HG03159 (cell line): ENCODE results near the gene COPS7A.
A peak's percentile ranks its signal among the peaks of the same experiment; 100 is the strongest.

Experiments
- ATAC-seq: cut with Tn5 transposase; IDR thresholded peaks from one replicate; pipeline ENCODE4 v1.9.1; 2021; ENCODE audit warnings: mild to moderate bottlenecking, moderate library complexity; ENCODE audit not compliant: unreplicated experiment

COPS7A gene

DNA sequence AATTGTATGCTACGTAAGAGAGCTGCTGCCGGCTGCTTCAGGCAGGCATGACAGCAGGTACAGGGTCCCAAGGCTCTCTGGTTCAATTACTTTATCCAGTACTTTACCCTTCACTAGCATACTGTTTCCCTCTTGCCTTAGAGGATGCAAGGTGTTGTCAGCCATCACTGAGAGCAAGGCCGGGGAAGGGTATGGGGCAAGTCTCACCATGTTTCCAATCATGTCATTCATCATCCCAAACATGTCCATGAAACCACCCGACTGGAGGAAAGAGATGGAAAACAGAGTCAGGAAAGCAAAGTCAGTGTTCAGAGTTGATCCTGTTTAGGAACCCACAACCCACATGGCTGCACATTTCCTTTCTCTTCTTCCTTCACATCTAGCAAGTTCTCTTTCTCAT, 26.7 kb downstream of the COPS7A start:
- no peak for ATAC-seq

DNA sequence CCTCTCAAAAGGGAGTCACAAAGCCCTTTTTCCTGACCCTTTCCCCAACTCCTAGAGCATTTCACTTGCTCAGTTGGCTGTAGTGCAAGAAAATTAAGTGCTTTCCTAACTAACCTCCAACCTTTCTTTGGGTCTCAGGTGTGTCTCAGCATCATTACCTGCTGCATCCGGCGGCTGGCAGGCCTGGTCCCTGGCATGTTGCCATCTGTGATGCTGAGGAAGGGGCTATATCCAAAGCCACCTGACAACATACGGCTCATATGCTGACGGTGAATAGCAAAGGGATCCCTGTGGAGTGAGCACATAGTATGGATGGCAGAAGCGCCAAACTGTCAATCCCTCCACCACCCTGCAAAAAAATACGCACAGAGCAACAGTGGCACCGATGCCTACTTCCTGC, 27.9 kb downstream of the COPS7A start:
- ATAC-seq, result no peak

DNA sequence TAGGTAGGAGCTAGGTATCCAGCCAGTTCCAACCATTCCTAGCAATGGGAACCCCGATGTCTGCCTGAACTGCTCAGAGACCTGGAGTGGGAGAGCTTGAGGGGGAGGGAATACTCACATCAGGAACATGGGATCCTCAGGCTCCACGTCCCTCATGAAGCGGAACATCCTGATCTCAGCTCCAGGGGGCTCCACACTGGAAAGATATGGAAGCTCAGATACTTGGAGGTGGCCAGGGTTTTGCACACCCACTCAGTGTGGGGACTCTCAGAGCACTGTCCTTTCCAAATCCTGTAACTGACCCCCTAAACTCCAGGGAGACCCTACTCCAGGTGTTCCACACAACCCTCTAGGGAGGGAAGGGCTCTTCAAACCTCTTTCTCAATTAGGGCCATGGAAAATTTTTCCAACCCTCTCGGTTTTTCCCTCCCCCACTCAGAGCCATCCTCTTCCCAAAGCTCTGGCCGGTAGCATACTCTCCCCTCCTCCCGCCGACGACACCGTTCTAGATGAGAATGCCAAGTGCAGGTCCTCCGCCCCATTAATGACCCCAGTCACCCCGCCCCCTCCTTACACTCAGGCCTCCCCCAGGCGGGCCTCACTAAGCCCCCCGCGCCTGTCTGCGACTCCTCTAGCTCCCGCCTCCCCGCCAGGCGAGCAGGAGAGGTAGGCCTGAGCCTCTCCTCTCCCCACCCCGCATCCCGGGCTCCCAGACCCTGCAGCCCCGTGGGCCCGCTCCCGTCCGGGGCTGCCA, 28.5 kb downstream of the COPS7A start:
- no peak for ATAC-seq

DNA sequence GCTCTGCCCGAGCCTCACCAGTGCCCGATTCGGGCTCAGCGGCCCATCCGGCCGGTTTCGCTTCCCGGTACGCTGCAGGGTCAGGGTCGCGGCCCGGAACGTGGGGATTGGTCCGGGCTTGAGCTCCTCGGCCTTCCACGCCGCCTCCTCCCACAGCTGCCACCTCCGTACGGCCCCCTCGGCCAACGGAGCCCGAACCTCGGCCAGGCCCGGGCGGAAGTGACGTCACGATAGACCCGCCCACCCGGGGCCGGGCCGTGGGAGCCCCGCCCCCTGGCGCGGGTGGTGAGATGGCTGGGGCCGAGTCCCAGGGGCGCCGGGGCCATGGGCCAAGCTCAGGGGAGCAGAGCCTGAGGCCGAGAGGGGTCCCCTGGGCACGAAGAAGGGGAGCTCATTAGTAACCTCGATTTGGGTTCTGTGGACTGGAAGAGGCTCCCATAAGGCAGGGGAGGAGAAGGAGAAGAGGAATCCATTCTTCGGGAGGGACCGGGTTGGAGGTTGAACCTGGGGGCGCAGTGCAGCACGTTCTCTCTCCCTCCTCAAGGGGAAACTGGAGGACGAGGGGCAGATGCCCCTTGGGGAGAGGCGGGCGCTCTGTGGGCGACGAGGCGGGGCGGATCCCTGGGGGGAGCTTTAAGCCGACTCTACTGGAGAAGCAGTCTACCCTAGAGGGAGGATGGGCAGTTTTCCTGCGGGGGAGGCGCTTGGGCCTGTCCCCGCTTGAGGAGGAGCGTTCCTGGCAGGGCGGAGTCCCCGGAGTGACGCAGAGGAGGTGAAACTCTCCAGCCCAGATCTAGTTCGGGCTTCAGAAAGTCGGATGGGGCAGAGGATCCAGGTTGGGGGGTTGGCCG, 29.3 kb downstream of the COPS7A start, which contains the start of gene MLF2:
MLF2 (minus strand) TSS at position 221 of the 851 bp plus-strand sequence. CDS start 807 bp downstream, outside the sequence.
- ATAC-seq, result peak; percentile 91

DNA sequence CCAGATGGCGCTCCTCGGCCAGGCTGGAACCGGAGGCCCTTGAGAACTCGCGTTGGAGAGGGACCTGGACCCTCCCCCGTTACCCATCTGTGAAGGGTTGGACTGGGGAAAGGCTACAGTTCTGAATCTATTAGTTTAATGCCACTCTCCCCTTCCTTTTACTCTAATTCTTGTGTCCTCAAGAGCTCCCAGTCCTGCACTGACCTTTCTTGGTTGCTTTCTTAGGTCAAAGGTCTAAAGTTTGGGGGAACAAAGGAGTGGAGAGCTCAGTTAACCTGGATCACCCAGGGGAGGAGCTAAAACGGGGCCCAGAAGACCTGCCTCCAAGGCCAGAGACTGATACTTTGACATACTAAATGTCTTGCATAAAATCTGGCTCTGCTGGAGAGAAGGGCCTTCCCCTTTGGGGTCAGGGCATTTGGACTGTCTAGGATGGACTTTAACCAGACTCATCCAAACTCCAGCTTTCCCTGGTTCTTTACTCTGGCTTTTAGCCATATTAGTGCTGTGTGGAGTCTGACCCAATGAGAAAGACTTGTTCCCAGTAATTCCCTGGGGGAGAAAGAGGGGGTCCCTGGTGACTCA, 30.0 kb downstream of the COPS7A start:
- no peak for ATAC-seq

DNA sequence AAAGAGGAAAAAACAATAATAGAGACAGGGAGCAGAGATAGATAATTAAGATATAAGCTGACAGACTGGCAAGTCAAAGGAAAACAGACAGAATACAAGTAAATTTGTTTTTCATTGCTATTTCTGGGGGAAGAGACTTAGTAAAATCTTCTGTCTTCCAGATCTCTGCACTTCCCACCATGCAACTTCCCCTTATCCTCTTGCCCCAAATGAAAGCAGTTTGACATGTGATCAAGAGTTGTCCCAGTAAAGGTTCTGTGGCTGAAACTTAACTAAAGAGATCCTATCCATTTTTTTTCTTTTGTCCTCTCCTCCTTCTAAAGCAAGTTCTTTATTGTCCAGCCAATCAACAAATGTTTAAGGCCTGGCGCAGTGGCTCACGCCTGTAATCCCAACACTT, 30.6 kb downstream of the COPS7A start:
- no peak for ATAC-seq

DNA sequence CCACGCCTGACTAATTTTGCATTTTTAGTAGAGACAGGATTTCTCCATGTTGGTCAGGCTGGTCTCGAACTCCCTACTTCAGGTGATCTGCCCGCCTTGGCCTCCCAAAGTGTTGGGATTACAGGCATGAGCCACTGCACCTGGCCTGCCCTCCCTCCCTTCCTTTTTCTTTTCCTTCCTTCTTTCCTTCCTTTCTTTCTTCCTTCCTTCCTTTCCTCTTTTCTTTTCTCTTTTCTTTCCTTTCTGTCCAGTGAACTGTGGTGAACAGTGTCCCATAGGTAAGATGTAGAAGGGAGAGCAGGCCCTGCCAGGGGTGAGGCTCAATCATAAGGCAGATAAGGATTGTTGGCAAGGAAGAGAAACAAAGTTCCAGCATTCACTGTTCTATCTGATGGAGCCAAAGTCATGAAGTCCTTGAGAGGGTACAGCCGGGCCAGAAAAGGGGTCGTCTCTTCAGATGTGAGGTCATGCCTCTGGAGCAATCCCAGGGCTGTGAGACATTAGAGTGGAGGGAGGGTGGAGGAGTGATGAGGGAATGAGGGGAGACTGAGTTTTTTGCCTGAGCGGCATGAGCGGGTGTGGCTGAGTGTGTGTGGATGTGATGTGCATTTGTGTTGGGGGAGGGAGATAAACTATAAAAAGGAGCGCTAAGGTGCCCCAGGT, 33.3 kb downstream of the COPS7A start:
- no peak for ATAC-seq

DNA sequence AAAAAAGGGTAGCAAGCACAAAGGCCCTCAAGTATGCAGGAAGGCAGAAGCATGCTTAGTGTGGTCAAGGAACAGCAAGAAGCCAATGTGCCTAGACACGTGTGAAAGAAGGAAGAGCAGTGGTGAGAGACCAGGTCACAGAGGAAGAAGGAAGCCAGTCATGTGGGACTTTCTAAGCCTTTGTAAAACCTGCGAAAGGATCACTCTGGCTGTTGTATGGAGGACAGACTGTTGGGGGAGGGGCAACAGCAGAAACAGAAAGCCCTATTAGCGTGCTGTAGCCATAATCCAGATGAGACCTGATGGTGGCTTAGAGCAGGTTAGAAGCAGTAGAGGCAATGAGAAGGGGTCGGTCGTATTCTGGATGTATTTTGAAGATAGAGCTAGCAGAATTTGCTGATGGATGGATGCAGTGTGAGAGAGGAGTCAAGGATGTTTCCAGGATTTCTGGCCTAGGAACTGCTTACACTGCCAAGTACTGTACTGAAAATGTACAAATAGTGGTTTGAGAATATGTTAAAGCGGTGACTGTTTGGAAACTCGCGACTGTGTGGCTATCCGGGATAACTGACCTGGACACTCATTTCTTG, 34.8 kb downstream of the COPS7A start:
- no peak for ATAC-seq

DNA sequence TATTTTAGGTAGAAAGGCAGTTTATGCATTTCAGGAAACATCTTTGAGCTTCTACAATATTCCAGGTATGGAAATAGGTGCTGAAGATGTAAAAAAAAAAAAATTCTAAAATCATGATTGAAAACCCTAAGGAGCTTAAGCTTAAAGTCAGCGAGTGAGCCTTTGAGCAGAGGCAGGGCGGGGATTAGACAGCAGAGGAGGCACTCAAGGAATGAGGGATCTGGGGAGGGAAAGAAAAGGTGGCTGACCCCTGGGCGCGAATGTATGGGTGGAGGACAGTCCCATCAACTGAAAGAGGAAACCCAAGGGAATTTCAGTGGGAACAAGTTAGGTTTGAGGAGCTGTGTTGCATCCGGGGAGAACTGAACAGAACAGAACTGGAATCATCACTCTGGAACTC, 35.9 kb downstream of the COPS7A start:
- no peak for ATAC-seq

DNA sequence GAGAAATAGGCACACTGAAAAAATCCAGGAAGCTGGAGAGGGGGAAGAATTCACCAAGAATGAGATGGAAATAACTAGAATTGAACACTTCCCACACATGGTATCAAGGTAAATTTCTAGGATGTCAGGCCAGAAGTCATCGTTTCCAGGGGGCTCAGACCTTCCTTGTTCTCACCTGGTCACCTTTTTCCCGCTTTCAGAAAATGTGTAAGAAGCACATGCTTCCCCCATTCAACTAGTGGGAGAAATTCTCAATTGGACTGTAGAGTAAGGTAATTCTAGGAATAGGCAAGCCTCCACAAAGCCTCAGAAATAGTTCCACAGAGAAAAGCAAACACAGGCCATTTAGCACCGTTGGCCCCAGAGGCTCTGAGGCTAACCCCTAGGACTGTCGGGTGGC, 39.5 kb downstream of the COPS7A start:
- no peak for ATAC-seq

DNA sequence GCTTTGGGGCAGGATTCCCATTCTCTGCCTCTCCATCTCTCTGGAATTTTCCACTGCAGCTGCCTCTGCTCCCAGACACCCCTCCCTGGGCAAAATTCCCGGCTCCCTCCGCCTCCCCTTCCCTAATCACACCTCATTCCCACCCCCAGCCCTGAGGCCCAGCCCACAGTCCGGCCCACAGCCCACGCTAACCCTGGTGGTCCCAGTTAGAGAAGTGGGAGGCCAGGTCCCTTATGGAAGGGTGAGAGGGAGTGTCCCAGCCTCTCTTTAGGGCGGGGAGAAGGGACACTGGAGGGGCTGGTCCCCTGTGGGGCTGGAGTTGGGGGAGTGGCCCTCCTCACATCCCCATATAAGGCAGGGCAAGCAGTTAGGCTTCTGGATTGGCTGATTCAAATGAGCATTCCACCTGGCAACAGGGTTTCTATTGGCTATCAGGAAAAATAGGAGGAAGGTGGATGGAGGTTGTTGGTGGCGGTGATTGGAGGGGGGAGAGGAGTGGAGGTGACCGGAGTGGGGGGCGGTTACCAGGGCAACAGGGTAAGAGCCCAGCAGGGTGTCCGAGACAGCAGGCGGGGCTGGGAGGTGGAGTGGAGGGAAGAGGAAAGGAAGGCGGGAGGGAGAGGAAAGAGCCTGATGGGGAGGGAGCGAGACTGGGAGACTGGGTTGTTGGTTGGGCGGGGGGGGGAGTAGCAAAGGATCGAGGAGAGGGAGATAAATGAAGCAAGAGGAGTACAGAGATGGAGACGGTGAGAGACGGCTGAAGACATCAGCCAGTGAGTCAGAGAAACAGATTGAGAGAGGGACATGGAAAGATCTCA, 40.4 kb downstream of the COPS7A start:
- peak; percentile 82 for ATAC-seq

DNA sequence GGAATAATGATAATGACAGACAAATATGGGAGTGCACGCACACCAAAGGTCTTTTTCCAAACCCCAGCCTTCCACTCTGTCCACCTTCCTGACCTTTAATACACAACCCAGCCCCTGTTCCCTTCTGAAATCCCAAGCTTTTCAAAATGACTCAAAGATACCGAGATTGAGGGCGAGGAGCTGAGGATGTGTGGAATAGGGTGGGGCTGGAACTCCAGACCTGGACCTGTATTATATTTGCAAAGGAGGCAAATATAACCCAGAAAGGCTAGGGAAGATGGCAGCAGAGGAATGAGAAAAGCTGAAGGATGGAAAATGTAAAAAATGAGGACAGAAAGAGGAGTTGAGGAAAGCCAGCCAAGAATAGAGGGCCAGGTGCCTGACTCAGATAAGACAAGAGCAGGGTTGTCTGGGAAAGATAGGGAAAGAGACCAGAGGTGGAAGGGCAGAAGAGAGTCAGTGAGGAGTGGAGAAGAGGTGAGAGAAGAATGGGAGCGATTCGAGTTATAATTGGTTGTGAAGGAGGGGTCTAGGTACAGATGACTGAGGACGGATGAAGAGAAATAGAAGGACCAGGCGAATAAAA, 41.3 kb downstream of the COPS7A start:
- no peak for ATAC-seq

DNA sequence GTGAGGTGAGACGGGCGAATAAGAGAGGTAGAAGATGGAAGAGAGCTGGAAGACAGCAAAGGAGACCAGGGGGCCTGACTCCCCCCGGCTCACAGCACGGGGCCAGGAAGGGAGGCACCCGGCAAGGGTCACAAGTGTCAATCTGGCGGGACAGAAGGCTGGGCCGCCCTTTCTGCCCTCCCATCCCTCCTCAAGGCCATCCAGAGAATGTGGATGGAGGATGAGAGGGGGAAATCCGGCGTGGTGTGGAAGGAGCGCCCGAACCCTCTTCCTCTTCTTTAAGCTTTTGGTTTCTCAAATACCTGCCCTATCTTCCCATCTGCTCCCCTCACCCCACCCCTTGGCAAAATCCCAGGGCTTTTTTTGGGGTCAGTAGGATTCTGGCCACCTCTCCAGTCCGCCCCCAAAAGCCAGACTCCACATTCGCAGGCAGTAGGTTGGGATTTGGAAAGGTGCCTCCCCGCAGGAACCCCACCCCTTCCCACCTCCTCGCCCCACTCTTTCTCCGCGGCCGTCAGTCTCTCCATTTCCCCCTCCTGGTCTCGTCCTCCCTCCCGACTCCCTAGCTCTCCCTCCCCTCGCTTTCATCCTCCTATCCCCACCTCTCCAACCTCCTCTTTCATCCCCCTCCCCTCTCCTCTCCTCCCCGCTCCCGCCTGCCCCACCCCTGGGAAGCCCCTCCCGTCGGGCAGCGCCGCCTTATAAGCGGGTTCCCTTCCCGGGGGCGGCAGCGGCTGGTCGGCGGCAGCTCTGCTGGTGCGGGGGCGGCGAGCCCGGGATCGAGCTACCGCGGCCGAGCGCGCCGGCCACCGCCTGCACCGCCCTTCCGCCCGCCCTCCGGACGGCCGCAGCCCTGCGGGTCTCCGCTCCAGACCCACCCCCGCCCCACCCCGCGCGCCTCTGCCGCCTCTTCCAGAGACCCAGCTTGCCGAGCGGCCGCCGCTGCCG, 42.1 kb downstream of the COPS7A start, which contains the start of gene PTMS:
PTMS (plus strand) TSS at position 730 of the 948 bp plus-strand sequence. CDS start 343 bp downstream, outside the sequence.
- peak; percentile 9 for ATAC-seq

DNA sequence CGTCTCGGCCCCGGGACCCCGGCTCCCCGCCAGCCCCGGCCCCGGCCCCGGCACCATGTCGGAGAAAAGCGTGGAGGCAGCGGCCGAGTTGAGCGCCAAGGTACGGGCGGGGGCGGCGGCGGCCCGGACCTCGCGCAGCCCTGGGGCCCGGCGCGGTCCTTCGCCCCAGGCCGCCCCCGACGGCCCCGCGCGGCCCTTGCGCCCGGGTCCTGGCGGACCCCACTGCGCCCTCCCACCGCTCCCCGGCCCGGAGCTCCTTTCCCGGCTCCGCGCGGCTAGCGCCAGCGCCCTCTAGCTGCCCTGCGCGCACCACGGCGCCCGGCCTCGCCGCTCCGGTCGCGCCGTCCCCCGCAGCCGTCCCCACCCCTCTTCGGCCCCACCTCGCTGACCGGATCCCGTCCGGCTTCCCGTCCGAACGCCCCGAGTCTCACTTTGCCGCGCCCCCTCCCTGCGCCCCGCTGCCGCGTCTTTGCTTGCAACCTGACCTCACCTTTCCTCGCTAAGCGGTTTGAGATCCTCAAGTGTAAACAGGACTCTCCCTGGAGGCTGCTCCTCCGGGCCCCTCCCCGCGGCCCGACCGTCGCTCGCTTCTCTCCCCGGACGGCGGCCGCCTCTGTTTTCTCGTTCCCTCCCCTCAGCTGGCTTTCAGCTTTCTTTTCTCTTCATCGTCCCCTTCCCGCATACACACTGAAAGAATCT, 43.0 kb downstream of the COPS7A start:
- ATAC-seq, result peak; percentile 45

DNA sequence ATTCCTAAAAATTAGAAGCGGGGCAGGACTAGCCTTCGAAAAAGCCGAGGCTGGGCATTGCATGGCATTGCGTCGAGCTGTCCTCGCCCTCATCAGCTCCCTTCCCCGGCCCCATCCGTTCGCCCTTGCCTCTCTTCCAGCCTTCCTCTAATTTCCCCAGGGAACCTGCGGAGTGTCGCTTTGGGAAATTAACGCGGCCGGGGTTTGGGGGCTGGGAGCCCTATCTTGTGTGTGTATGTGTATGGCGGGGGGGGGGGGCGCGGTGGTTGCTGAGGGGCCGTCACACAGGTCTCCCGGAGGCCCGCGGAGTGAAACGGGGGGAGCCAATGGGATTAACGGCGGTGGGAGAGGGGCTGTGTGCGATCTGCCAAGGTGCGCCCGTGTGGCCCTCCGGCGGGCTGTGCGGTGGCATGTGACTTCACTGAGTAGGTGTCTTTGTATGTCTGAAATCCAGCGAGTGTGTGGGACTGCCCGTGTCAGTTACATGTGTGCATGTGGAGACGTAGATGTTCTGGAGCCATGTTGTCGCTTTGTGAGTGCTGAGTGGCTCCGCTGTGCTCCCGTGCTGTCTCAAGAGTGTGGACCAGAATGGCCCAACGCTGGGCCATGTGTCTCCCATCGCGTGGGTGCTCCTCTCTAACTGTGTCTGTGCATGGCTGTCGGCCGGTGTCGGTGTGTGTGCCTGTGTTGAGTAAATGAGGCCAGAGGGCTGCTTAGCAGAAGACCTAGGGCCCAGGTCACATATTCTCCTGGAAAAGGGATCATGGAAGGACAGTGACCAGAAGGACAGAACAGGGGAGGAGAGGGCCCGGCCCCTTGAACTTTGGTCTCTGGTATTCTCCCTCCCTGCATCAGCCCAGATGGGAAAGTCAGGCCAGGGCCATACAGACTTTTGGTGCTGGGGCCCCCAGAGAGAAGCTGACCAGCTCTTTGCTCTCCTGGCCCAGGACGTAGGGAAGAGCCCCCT, 43.8 kb downstream of the COPS7A start:
- no peak for ATAC-seq

DNA sequence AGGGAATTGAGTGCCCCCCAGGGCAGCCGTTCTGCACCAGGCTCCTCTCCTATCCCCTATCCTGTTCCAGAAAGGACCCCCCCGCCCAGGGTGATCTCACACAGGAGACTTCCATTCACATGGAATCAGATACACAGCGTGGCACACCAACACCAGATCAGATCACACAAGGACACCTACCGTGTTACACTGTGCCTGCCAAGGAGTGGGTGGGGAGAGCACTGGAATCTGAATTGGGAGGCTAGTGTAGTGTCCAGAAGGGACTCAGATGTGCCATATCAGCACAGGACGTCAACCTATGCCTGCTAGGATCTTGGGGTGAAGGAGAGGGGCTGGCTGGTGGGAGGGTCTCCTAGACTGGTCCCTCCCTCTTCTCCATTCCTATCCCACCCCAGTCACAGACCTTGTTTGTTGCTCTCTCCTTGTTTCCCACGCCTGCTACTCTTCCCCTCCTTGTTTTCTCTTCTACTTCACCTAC, 44.6 kb downstream of the COPS7A start:
- no peak for ATAC-seq
